Keratinocyte (primary cell): ENCODE results near the gene EVI5. TPM values are rescaled to one million over a fixed set of nuclear protein-coding genes. Genes with fewer than 3 reads are reported as not detected.

ENCODE experiments used
- DNase-seq: peaks from one replicate; pipeline ENCODE4 v3.0.0-alpha.2; 2011; ENCODE audit warnings: low read depth, missing footprints, low spot score
- FAIRE-seq: peaks from 2 replicates; lab custom pipeline; 2011; peaks lifted over from hg19 to GRCh38; lab: Jason Lieb, UNC
- H2AFZ ChIP-seq: 2 replicates; pipeline ENCODE4 v1.6.0; 2012; ENCODE audit warnings: low read length, control low read depth, inconsistent platforms; ENCODE audit not compliant: control insufficient read depth
- H3K27ac ChIP-seq: 2 replicates; pipeline ENCODE4 v1.5.1; 2011; ENCODE audit warnings: low read length; ENCODE audit not compliant: control insufficient read depth, insufficient read depth
- H3K27me3 ChIP-seq: 3 replicates; pipeline ENCODE4 v1.6.0; 2011; ENCODE audit warnings: low read length; ENCODE audit not compliant: control insufficient read depth, insufficient read depth; ENCODE audit errors: extremely low read depth
- H3K36me3 ChIP-seq, 2 experiments: 2 replicates in 1 of 2; 3 replicates in 1 of 2; pipeline ENCODE4 v1.5.1; 2011; ENCODE audit warnings: low read length in 2 of 2, mild to moderate bottlenecking in 1 of 2; ENCODE audit not compliant: control insufficient read depth in 2 of 2, insufficient read depth in 2 of 2; ENCODE audit errors: extremely low read depth in 1 of 2
- H3K4me1 ChIP-seq: 3 replicates; pipeline ENCODE4 v1.5.1; 2011; ENCODE audit warnings: low read length; ENCODE audit not compliant: control insufficient read depth, insufficient read depth; ENCODE audit errors: extremely low read depth
- H3K4me2 ChIP-seq: 3 replicates; pipeline ENCODE4 v1.6.0; 2011; ENCODE audit warnings: low read depth, low read length; ENCODE audit not compliant: control insufficient read depth, insufficient read depth; ENCODE audit errors: extremely low read depth
- H3K4me3 ChIP-seq, 3 experiments: fragments of 200-600 bp in 1 of 3; sonication (generic) in 1 of 3; 2 replicates in 2 of 3; 3 replicates in 1 of 3; pipeline ENCODE4 v1.5.1; 2011 to 2016; ENCODE audit warnings: low read length in 3 of 3, mild to moderate bottlenecking in 3 of 3, control low read depth in 2 of 3, inconsistent platforms in 1 of 3, low read depth in 1 of 3, mixed read lengths in 1 of 3, mixed run types in 1 of 3, moderate library complexity in 1 of 3; ENCODE audit not compliant: control insufficient read depth in 2 of 3, insufficient read depth in 2 of 3; ENCODE audit errors: extremely low read depth in 1 of 3
- H3K79me2 ChIP-seq: 2 replicates; pipeline ENCODE4 v1.6.0; 2012; ENCODE audit warnings: low read length; ENCODE audit not compliant: control insufficient read depth, insufficient read depth
- H3K9ac ChIP-seq: 3 replicates; pipeline ENCODE4 v1.6.0; 2011; ENCODE audit warnings: low read length; ENCODE audit not compliant: control insufficient read depth, insufficient read depth; ENCODE audit errors: extremely low read depth
- H3K9me1 ChIP-seq: 3 replicates; pipeline ENCODE4 v1.6.0; 2011; ENCODE audit warnings: low read length; ENCODE audit not compliant: control insufficient read depth, insufficient read depth; ENCODE audit errors: extremely low read depth
- H3K9me3 ChIP-seq: 2 replicates; pipeline ENCODE4 v1.5.1; 2012; ENCODE audit warnings: low read depth, low read length; ENCODE audit not compliant: control insufficient read depth
- H4K20me1 ChIP-seq: 3 replicates; pipeline ENCODE4 v1.6.0; 2011; ENCODE audit warnings: low read length; ENCODE audit not compliant: control insufficient read depth, insufficient read depth; ENCODE audit errors: extremely low read depth
- EZH2 ChIP-seq: IDR thresholded peaks from one replicate; pipeline ENCODE4 v1.6.1; 2012; ENCODE audit warnings: inconsistent platforms, mild to moderate bottlenecking, low read length, moderate library complexity
- dilution Hi-C: fragments of 300-500 bp; cut with MboI; formaldehyde crosslinking; loops from one replicate; pipeline ENCODE4 v1.7.0; 2020; ENCODE audit warnings: low sequenced_read_pairs; ENCODE audit not compliant: extremely low pct_ligation_motif_present
- polyA plus RNA-seq, 5 experiments: library from polyadenylated mRNA; depleted of rRNA in 3 of 5; stranded (reverse) in 3 of 5; stranded (forward) in 1 of 5; unstranded in 1 of 5; fragments of >200 nt; gene quantifications; 1 replicate in 1 of 5; 2 replicates in 3 of 5; 3 replicates in 1 of 5; pipeline versions ENCODE4 v1.2.1 to v1.2.3, GENCODE V29; 2011 to 2012; ENCODE audit warnings: missing spikeins in 2 of 5, low read depth in 1 of 5, low replicate concordance in 1 of 5
- TF ChIP-seq, protein P1 (sequence below), 3 experiments: IDR thresholded peaks in 1 of 3; conservative IDR thresholded peaks in 1 of 3; optimal IDR thresholded peaks in 1 of 3; 2 replicates in 2 of 3; 3 replicates in 1 of 3; pipeline versions ENCODE3 to v1.5.1; 2011; ENCODE audit warnings: low read length in 3 of 3, mild to moderate bottlenecking in 3 of 3, moderate library complexity in 2 of 3, control low read depth in 1 of 3, inconsistent platforms in 1 of 3; ENCODE audit not compliant: insufficient read depth in 2 of 3; ENCODE audit errors: extremely low read depth in 1 of 3

EVI5 gene
- polyA plus RNA-seq, 1 donor (not counting 4 experiments of a cell fraction or from before 2014, with no cell fraction given) = 23.2 TPM

DNA sequence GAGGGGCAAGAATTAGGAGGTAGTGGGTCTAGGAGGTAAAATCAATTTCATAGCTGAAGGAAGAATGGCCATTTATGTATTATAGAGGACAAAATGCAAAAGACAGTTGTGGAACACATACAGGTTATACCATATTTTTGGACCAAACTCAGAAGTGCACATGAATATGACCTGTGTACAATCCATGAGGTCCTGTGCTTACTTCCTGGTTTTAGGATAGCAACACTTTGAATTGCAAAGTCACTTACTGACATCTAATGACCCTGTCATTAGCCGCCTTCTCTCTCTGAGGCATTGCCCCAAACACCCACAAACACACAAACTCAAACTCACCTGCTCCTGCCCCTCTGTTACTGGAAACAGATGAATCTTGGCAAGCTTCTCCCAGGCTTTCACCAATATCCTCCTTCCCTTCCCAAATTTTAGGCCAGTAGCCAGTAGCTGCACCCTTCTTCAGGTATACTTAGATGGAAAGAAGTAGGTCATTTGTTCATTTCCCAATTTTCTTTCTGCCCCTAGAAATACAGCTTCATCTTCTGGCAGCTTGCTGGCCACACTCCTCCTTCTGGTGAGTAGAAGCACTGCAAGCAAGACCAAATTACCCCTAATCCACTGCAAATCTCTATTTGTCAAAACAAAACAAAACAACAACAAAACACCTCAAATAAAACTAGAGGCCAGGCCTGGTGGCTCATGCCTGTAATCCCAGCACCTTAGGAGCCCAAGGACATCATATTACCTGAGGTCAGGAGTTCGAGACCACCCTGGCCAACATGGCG, 33.3 kb upstream of the EVI5 start:
- Histone ChIP-seq H3K4me2 (no peak overlapping the region), H4K20me1 (no peaks in the 10 kb centered on the region), H3K27ac (no peak overlapping the region), H3K79me2 (no peaks in the 10 kb centered on the region), H3K9me1 (no peaks in the 10 kb centered on the region), H3K4me1 (no peaks in the 10 kb centered on the region), H2AFZ (no peak overlapping the region), H3K9ac (no peak overlapping the region), H3K9me3 (no peaks in the 10 kb centered on the region), H3K36me3 (no peaks in the 10 kb centered on the region), H3K27me3 (no peaks in the 10 kb centered on the region), H3K4me3 (no peak overlapping the region)
- FAIRE-seq = peak; percentile 74
- TF ChIP-seq, protein P1, sequence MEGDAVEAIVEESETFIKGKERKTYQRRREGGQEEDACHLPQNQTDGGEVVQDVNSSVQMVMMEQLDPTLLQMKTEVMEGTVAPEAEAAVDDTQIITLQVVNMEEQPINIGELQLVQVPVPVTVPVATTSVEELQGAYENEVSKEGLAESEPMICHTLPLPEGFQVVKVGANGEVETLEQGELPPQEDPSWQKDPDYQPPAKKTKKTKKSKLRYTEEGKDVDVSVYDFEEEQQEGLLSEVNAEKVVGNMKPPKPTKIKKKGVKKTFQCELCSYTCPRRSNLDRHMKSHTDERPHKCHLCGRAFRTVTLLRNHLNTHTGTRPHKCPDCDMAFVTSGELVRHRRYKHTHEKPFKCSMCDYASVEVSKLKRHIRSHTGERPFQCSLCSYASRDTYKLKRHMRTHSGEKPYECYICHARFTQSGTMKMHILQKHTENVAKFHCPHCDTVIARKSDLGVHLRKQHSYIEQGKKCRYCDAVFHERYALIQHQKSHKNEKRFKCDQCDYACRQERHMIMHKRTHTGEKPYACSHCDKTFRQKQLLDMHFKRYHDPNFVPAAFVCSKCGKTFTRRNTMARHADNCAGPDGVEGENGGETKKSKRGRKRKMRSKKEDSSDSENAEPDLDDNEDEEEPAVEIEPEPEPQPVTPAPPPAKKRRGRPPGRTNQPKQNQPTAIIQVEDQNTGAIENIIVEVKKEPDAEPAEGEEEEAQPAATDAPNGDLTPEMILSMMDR (optimal IDR thresholded peaks at IDR 0.05 in 1 of 3, IDR thresholded peaks at IDR 0.05 in 1 of 3, conservative IDR thresholded peaks at IDR 0.05 in 1 of 3; ENCODE audit: extremely low read depth in 1 of 3, insufficient read depth in 2 of 3, low read length in 3 of 3) = peak; percentile 72 to 75 (median 74)
- no peak for TF ChIP-seq EZH2
- DNase-seq = no peak
- dilution Hi-C loops = no loop called here

DNA sequence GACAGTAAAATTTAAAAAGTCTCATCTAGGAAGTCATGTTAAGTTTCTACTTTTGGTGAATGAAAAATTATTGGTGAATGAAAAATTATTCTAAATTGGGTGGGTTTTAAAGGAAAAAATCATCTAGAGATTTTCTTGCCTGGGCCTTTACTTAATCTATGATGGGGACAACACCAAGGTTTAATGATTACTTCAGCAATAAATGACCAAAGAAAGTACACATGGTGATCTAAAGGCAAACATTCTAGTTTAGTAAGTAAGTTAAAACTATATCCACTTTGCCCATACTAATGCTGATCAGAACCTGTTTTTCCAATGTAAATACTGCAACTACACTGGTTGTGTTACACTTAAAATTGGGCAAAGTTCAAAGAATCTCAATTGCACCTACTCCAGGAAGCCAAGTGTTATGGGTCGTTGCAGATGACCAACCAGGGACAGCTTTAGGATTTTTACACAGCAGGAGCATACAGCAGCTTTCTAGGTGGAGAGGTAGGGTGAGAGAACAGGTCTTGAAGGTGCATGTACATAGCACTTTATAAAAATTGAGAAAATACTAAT, 32.3 kb upstream of the EVI5 start:
- Histone ChIP-seq H3K4me3 (no peak overlapping the region), H4K20me1 (no peaks in the 10 kb centered on the region), H3K27ac (no peak overlapping the region), H2AFZ (no peak overlapping the region), H3K9me1 (no peaks in the 10 kb centered on the region), H3K4me1 (no peaks in the 10 kb centered on the region), H3K4me2 (no peak overlapping the region), H3K9me3 (no peaks in the 10 kb centered on the region), H3K9ac (no peak overlapping the region), H3K79me2 (no peaks in the 10 kb centered on the region), H3K27me3 (no peaks in the 10 kb centered on the region), H3K36me3 (no peaks in the 10 kb centered on the region)
- no peak for TF ChIP-seq EZH2
- TF ChIP-seq, protein P1 (optimal IDR thresholded peaks at IDR 0.05 in 1 of 3, IDR thresholded peaks at IDR 0.05 in 1 of 3, conservative IDR thresholded peaks at IDR 0.05 in 1 of 3; ENCODE audit: extremely low read depth in 1 of 3, insufficient read depth in 2 of 3, low read length in 3 of 3) = no peak
- DNase-seq (no peak), FAIRE-seq (no peak)
- dilution Hi-C loops = no loop called here
